SU-DHL-6 (cell line): ENCODE results near the gene GSDMA.

Experiments used
- H2AFZ ChIP-seq: fragments of 200-600 bp; sonication (generic); 2 replicates; pipeline ENCODE4 v1.6.1; 2014; ENCODE audit warnings: low read depth, mild to moderate bottlenecking, moderate library complexity, mixed read lengths, antibody characterized with exemption, low read length; ENCODE audit not compliant: severe bottlenecking
- H3F3A ChIP-seq: fragments of 200-600 bp; shearing (Covaris generic); 2 replicates; pipeline ENCODE4 v1.6.0; 2016; ENCODE audit warnings: antibody characterized with exemption, mild to moderate bottlenecking; ENCODE audit not compliant: insufficient read depth
- H3K27ac ChIP-seq: fragments of 200-600 bp; sonication (generic); 2 replicates; pipeline ENCODE4 v1.5.1; 2016; ENCODE audit warnings: low read depth, mild to moderate bottlenecking, low read length, moderate library complexity, mixed read lengths
- H3K27me3 ChIP-seq: fragments of 200-600 bp; sonication (generic), shearing (Covaris generic); 2 replicates; pipeline ENCODE4 v1.6.0; 2014; ENCODE audit warnings: mild to moderate bottlenecking, low read length
- H3K36me3 ChIP-seq: fragments of 200-600 bp; sonication (generic); 2 replicates; pipeline ENCODE4 v1.6.1; 2014; ENCODE audit warnings: mild to moderate bottlenecking, low read length, mixed read lengths
- H3K4me2 ChIP-seq: fragments of 300-600, 200-600 bp; shearing (Covaris generic), sonication (generic); 2 replicates; pipeline ENCODE4 v1.6.0; 2014; ENCODE audit warnings: low read length, low read depth, mild to moderate bottlenecking; ENCODE audit not compliant: poor library complexity, severe bottlenecking
- H3K4me3 ChIP-seq: fragments of 200-600 bp; sonication (generic); 2 replicates; pipeline ENCODE4 v1.5.1; 2014; ENCODE audit warnings: antibody characterized with exemption, low read length, mild to moderate bottlenecking, mixed read lengths; ENCODE audit not compliant: insufficient read depth, poor library complexity, severe bottlenecking
- H3K79me2 ChIP-seq: fragments of 200-600 bp; sonication (generic); 2 replicates; pipeline ENCODE4 v1.6.1; 2014; ENCODE audit warnings: mild to moderate bottlenecking, low read length, moderate library complexity; ENCODE audit not compliant: insufficient read depth
- H3K9ac ChIP-seq: fragments of 200-600 bp; sonication (generic); 2 replicates; pipeline ENCODE4 v1.7.0; 2014; ENCODE audit warnings: mild to moderate bottlenecking, low read length
- H3K9me2 ChIP-seq: fragments of 200-600 bp; sonication (generic); replicated peaks from 2 replicates; pipeline ENCODE4 v1.6.1; 2014; ENCODE audit warnings: low read length; ENCODE audit not compliant: insufficient read depth
- H3K9me3 ChIP-seq: fragments of 200-600 bp; sonication (generic); 2 replicates; pipeline ENCODE4 v1.6.1; 2014; ENCODE audit warnings: low read length, mixed read lengths; ENCODE audit not compliant: insufficient read depth
- H4K20me1 ChIP-seq: fragments of 200-600 bp; sonication (generic); 2 replicates; pipeline ENCODE4 v1.6.1; 2014; ENCODE audit warnings: low read depth, mild to moderate bottlenecking, antibody characterized with exemption, low read length, moderate library complexity, mixed read lengths
- CTCF ChIP-seq: fragments of 200-600 bp; sonication (generic); IDR thresholded peaks from one replicate; pipeline ENCODE4 v1.5.1; 2017; ENCODE audit warnings: antibody characterized with exemption, mild to moderate bottlenecking, low read length, moderate library complexity; ENCODE audit not compliant: insufficient read depth, poor library complexity, severe bottlenecking
- EZH2phosphoT487 ChIP-seq: fragments of 200-600 bp; sonication (generic), shearing (Covaris generic); conservative IDR thresholded peaks from 2 replicates; pipeline ENCODE4 v1.6.1; 2018; ENCODE audit warnings: mild to moderate bottlenecking, antibody characterized with exemption, low read length, moderate library complexity, mixed read lengths

The GSDMA gene

GRCh38 chr17:39994448-39994847 is 31.6 kb downstream of the GSDMA start:
- H3K9me3 ChIP-seq, result no peaks in the 10 kb centered on the region
- H3K27ac ChIP-seq, result no peak overlapping the region
- H3K9me2 ChIP-seq, result no peaks in the 10 kb centered on the region
- no peaks in the 10 kb centered on the region for H4K20me1 ChIP-seq
- no peaks in the 10 kb centered on the region for H3K27me3 ChIP-seq
- H3K4me2 ChIP-seq, result no peak overlapping the region
- no peak for TF ChIP-seq CTCF
- TF ChIP-seq EZH2phosphoT487, result no peak
- H3K79me2 ChIP-seq, result no peaks in the 10 kb centered on the region
- H3K36me3 ChIP-seq, result peaks cover 7% of the 10 kb centered on the region; the same call in 1 of the 2 replicates
- H3K4me3 ChIP-seq, result no peak overlapping the region
- no peaks in the 10 kb centered on the region for H3F3A ChIP-seq
- no peak overlapping the region for H3K9ac ChIP-seq
- H2AFZ ChIP-seq, result no peak overlapping the region

- H3K27ac ChIP-seq, result no peak overlapping the region
- H3K79me2 ChIP-seq, result no peaks in the 10 kb centered on the region
- no peak overlapping the region for H2AFZ ChIP-seq
- H3K27me3 ChIP-seq, result no peaks in the 10 kb centered on the region
- H3F3A ChIP-seq, result no peaks in the 10 kb centered on the region; the same call in 1 of the 2 replicates
- no peaks in the 10 kb centered on the region for H3K9me3 ChIP-seq
- H3K9ac ChIP-seq, result no peak overlapping the region
- no peaks in the 10 kb centered on the region for H3K9me2 ChIP-seq
- H3K4me2 ChIP-seq, result no peak overlapping the region
- TF ChIP-seq EZH2phosphoT487, result no peak
- no peak for TF ChIP-seq CTCF
- H3K36me3 ChIP-seq, result peaks cover 2% of the 10 kb centered on the region; the same call in 1 of the 2 replicates
- H4K20me1 ChIP-seq, result no peaks in the 10 kb centered on the region
- H3K4me3 ChIP-seq, result no peak overlapping the region
Observed at GRCh38 chr17:39995438-39995837, 32.6 kb downstream of the GSDMA start.

GRCh38 chr17:39996162-39996561 is 33.4 kb downstream of the GSDMA start:
- H3K27ac ChIP-seq, result no peak overlapping the region
- H3K4me2 ChIP-seq, result no peak overlapping the region
- H3K27me3 ChIP-seq, result no peaks in the 10 kb centered on the region
- no peaks in the 10 kb centered on the region for H3K9me2 ChIP-seq
- no peak overlapping the region for H2AFZ ChIP-seq
- H3K4me3 ChIP-seq, result no peak overlapping the region
- H3K79me2 ChIP-seq, result no peaks in the 10 kb centered on the region
- H3K9me3 ChIP-seq, result no peaks in the 10 kb centered on the region
- TF ChIP-seq CTCF, result no peak
- no peak for TF ChIP-seq EZH2phosphoT487
- H3F3A ChIP-seq, result no peaks in the 10 kb centered on the region; the same call in 1 of the 2 replicates
- no peaks in the 10 kb centered on the region for H4K20me1 ChIP-seq
- no peak overlapping the region for H3K9ac ChIP-seq
- no peaks in the 10 kb centered on the region for H3K36me3 ChIP-seq

- Histone ChIP-seq H3K27me3 (no peaks in the 10 kb centered on the region), H3K9me2 (no peaks in the 10 kb centered on the region), H3K4me3 (no peak overlapping the region), H3F3A (no peaks in the 10 kb centered on the region; the same call in 1 of the 2 replicates), H3K4me2 (no peak overlapping the region), H3K9me3 (no peaks in the 10 kb centered on the region), H2AFZ (no peak overlapping the region), H3K9ac (no peak overlapping the region), H3K79me2 (no peaks in the 10 kb centered on the region), H4K20me1 (no peaks in the 10 kb centered on the region), H3K27ac (no peak overlapping the region), H3K36me3 (no peaks in the 10 kb centered on the region)
- no peak for TF ChIP-seq EZH2phosphoT487
- TF ChIP-seq CTCF, result no peak
Observed at GRCh38 chr17:39996800-39997199, 34.0 kb downstream of the GSDMA start.
